Stimulated activated CD8-positive, alpha-beta memory T cell treated with anti-CD3 and anti-CD28 coated beads, Interleukin-7, amount 100 ng/mL, for 48 hours (primary cell): Measurements from ENCODE around the gene EXD3.
"Not testable (repeated sequence)": the region's sequence is repeated elsewhere in the genome, so short reads cannot be mapped to it uniquely, and the experiment has no call there.

Source experiments
- DNase-seq, 2 donors: peaks; one replicate each; pipeline ENCODE4 v3.0.0-alpha.2; 2020; ENCODE audit warnings: low read depth in 1 of 2; ENCODE audit errors: extremely low read depth in 1 of 2

Gene EXD3

DNA sequence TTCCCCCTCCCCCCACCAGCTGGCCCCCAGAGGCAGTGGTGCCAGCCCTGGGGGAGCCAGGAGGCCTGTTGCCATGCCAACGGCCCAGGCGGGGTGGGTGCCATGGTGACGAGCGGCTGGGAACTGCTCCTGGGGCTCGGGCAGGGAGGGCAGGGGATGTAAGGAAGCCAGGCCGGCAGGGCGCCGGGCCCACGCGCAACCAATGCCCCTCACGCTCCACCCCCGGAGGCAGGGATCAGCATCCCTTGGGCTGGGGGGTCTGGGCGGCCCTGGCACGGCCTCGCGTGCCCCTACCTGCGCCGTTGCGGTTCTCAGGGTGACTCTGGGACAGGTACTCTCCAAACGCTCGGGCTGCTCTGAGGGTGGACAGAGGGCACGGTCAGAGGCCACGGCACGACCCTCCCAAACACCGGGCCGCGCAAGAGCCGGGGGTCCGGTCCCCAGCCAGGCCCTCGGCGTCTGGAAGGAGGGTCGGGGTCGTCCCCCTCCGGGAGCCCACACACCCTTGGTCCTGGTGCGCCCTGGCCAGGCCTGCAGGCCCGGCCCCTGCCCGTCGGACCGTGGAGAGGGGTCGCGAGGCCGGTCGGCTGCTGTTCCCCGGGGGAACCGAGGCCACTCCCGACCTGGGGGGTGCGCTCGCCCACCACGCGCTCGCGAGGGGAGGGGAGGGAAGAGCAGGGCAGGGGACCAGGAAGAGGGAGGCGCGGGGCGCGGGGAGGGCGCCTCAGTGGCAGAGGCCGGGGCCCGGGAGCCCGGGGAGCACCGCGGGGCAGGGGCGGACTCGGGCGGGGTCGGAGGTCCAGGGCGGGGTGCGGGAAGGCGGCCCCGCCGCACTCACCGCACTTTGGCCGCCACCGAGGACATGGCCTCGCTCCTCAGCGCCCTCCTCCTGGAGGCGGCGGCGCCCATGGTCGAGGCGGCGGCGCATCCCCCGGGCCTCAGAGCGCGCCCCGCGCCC lies 35.5 kb upstream of the EXD3 start:
- no peak for DNase-seq

DNA sequence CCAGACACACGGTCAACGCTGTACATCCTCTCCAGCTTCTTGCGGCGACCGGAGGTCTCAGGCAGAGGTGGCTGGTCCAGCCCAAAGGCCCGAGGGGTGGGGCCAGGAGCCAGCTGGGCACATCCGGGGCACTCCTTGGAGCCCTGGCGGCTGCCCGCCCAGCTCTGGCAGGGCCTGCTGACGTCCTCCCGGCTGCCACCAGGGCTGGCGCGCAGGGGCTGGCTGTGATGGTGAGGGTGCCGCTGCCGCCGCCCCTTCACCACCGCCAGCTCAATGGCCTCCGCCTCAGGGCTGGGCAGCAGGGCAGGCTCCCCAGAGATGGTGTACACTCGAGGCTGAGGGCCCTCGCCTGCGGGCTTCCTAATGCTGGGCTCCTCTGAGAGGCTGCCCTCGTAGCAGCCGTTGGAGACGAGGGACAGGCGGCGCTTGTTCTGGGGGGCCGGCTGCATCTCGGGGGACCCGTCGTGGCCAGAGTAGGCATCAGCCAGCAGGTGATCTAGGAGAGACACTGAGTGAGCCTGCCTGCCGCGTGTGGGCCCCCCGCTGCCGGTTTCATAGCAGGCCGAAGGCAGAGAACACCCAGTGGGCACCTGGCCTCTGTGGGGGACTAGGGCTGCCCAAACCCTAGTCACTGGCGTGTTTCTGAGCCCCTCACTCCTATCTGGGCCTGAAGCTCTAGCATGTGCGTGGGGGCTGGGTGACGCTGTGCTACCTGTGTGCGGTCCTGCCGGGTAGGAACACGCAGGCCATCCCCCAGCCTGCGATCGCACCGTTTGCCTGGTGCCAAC lies 34.6 kb upstream of the EXD3 start:
- DNase-seq: no peak

GRCh38 chr9:137456864-137457405 lies 34.0 kb upstream of the EXD3 start:
- no peak for DNase-seq

GRCh38 chr9:137456061-137456863 lies 33.3 kb upstream of the EXD3 start:
- no peak for DNase-seq

GRCh38 chr9:137455359-137455991 lies 32.5 kb upstream of the EXD3 start:
- no peak for DNase-seq

DNA sequence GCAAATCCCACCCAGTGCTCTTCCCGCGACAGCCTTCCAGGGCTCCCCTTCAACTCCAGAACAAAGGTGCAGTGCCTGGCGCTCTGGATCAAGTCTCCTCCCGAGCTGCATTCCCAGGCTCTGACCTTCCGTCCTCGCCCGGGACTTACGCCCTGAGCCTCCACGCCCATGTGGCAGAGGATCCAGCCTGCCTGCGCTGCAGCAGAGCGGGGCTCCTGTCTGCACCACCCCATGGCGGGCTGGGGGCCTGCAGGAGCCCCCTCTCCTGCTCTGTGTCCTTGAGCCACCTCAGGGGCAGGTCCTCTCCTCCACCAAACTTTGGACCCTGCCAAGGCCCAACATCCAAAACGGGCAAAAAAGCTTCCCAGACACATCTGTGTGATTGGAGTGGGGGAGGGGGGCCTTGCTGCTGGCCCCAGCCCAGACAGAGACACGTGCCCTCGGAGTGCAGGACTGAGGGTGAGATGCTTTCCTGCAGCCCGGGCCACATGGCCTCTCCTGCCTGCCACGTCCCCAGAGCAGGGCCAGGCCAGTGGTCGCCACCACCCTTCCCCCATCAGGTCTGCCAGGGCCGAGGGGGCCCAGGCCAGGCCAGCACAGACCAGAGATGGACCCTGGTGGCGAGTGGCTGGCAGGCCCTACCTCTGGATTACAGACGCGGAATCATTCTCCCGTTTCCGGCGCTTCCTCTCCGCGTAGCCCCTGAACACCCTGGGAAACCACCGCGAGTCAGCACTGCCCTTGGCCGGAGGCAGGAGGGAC lies 31.8 kb upstream of the EXD3 start:
- DNase-seq: no peak

DNA sequence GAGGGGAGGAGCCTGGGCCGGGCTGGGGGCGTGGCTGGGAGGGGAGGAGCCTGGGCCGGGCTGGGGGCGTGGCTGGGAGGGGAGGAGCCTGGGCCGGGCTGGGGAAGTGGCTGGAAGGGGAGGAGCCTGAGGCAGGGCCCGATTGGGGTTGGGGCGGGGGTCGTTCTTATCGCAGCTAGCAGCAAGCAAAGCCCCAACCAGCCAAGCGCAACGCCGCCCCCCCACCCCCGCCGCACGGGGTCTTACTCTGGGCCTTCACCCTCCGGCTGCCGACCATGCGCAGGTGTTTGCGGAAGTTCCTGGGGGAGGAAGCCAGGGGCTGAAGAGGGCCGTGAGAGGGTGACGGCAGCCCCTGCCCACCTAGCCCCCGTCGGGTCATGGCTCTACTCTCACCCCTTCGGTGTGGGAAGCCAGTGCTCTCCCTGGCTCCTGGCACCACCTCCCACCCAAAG lies 31.2 kb upstream of the EXD3 start:
- DNase-seq: no peak

DNA sequence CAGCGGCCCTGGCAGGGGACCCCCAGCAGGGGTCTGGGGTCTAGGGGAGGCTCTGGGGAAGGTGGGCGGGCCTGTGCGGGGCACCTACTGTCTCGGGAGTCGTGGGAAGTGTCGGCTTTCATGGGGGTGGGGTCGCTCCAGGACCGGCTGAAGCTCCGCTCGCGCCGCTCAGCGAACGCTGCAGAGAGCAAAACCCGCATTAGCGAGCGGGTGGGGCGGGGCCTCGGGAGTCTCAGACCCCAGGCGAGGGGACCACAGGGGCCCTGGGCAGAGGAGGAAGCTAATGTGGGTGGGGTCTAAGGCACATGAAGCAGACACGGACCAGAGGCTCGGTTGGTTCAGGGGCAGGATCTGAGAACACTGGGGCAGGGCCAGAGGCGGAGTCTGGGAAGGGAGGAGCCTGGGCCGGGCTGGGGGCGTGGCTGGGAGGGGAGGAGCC lies 30.7 kb upstream of the EXD3 start:
- no peak for DNase-seq

DNA sequence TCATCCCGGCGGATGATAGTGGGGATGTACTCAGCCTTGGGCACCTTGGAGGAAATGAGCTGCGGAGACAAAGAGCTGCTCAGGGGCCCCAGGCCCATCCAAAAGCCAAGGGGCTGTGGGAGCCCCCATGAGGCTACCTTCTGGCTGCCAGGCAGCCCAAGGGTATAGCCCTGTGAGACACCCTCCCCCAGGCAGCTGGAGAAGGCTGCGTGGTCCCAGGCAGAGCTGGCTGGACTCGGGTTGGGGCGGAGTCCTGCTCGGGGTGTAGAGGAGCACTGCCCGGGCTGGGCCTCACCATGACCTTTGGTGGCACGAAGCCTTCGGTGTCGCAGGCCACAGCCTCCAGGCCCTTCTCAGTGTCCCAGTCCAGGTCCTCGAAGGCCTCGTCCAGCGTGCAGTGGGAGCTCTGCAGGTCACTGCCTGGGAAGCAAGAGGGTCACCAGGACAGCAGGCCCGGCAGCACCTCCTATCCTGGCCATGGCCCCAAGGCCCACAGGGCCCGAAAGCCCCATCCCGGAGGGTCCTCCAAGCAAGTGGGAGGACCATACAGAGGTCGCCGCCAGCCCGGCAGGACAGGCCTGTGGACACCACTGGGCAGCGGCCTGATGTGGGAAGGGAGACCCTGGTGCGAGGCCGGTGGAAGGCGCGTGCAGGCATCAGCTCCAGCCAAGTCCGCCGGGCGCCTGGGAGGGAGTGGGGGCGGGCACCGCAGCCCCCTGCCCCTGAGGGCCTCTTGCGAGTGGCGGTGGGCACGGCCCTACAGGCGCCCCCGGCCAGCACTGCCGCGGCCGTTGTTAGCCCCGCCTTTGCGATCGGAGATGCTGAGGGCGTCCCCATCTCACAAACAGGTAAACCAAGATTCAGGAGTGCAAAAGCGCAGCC lies 30.0 kb upstream of the EXD3 start:
- no peak for DNase-seq

GRCh38 chr9:137452006-137452760 lies 29.2 kb upstream of the EXD3 start:
- no peak for DNase-seq

- not testable (repeated sequence) for DNase-seq
Measured at GRCh38 chr9:137451264-137452005, 28.5 kb upstream of the EXD3 start.

DNA sequence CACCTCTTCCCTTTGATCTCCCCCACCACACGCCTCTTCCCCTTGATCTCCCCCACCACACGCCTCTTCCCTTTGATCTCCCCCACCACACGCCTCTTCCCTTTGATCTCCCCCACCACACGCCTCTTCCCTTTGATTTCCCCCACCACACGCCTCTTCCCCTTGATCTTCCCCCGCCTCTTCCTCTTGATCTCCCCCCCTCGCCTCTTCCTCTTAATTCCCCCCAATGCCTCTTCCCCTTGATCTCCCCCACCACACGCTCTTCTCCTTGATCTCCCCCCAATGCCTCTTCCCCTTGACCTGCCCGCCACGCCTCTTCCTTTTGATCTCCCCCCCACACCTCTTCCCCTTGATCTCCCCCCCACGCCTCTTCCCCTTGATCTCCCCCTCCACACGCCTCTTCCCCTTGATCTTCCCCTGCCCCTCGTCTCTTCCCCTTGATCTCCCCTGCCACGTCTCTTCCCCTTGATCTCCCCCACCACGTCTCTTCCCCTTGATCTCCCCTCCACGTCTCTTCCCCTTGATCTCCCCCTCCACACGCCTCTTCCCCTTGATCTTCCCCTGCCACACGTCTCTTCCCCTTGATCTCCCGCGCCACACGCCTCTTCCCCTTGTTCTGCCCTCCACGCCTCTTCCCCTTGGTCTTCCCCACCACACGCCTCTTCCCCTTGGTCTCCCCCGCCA lies 27.7 kb upstream of the EXD3 start:
- not testable (repeated sequence) for DNase-seq

DNA sequence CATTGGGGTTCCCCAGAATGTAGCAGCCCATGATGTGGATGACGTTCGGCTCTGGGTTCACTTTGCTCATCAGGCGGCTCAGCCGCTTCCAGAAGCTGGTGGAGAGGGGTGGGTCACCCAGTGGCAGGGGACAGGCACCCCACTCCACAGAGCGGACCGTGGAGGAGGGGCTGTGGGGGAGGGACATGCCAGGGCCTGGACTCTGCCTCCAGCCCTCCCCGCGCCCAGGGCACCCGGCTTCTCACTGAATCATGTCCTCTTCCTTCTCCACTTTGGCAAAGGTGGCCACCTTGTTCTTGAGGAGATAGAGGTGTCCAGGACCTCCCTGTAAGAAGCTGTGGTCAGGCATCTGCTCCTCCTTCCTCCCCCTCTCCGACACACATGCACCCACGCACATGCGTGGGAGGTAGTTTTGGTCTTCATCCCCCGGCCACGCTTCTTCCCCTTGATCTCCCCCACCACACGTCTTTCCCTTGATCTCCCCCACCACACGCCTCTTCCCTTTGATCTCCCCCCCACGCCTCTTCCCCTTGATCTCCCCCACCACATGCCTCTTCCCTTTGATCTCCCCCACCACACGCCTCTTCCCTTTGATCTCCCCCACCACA lies 27.1 kb upstream of the EXD3 start:
- DNase-seq: no peak

- DNase-seq: no peak
Measured at GRCh38 chr9:137449081-137449844, 26.3 kb upstream of the EXD3 start.

GRCh38 chr9:137448602-137448962 lies 25.6 kb upstream of the EXD3 start:
- no peak for DNase-seq
